Measurements from ENCODE around the gene CPB1. TPM values are rescaled to one million over a fixed set of nuclear protein-coding genes. Genes with fewer than 3 reads are reported as not detected.
A peak's percentile ranks its signal among the peaks of the same experiment; 100 is the strongest.

The CPB1 gene
- total RNA-seq, 1 experiment from 2014 or later, result not detected

- peaks cover 22% of the 10 kb centered on the region for H3K27me3 Mint-ChIP-seq (ENCODE audit: insufficient read depth, unreplicated experiment)
- intact Hi-C loops (cut with micrococcal nuclease), result no loop called here
- no peak overlapping the region for H3K4me3 Mint-ChIP-seq (ENCODE audit: unreplicated experiment)
- CTCF ChIA-PET, result interaction anchor here (0.6 kb wide), 1 partner anchor 36 kb away, joined by 3 read pairs; no protein-coding TSS in a partner anchor
- no peaks in the 10 kb centered on the region for H3K36me3 Mint-ChIP-seq (ENCODE audit: insufficient read depth, unreplicated experiment)
- DNase-seq (ENCODE audit: unreplicated experiment), result no peak
- H3K9me3 Mint-ChIP-seq (ENCODE audit: unreplicated experiment), result no peaks in the 10 kb centered on the region
- H3K4me1 Mint-ChIP-seq (ENCODE audit: insufficient read depth, unreplicated experiment), result no peaks in the 10 kb centered on the region
- no peak overlapping the region for H3K27ac Mint-ChIP-seq (ENCODE audit: low read depth, unreplicated experiment)
- no peak for TF ChIP-seq CTCF (IDR thresholded peaks at IDR 0.05; ENCODE audit: unreplicated experiment)
- POLR2A ChIA-PET, result no interaction called here
- BruUV-seq (replicated peaks), result no TSS peak
Observed at GRCh38 chr3:148845756-148846395, 18.3 kb downstream of the CPB1 start.

- POLR2A ChIA-PET, result no interaction called here
- H3K27ac Mint-ChIP-seq (ENCODE audit: low read depth, unreplicated experiment), result no peak overlapping the region
- no TSS peak for BruUV-seq (replicated peaks)
Observed at GRCh38 chr3:148847351-148847750, 19.7 kb downstream of the CPB1 start.

GRCh38 chr3:148848410-148848809 lies 20.8 kb downstream of the CPB1 start:
- Mint-ChIP-seq H3K9me3 (ENCODE audit: unreplicated experiment) (no peaks in the 10 kb centered on the region), H3K4me3 (ENCODE audit: unreplicated experiment) (no peak overlapping the region), H3K27me3 (ENCODE audit: insufficient read depth, unreplicated experiment) (peaks cover 26% of the 10 kb centered on the region), H3K36me3 (ENCODE audit: insufficient read depth, unreplicated experiment) (no peaks in the 10 kb centered on the region), H3K4me1 (ENCODE audit: insufficient read depth, unreplicated experiment) (no peaks in the 10 kb centered on the region), H3K27ac (ENCODE audit: low read depth, unreplicated experiment) (no peak overlapping the region)
- POLR2A ChIA-PET, result interaction anchor here (0.6 kb wide), 1 partner anchor 1814 kb away, joined by 3 read pairs; no protein-coding TSS in a partner anchor
- no peak for DNase-seq (ENCODE audit: unreplicated experiment)
- TF ChIP-seq CTCF (IDR thresholded peaks at IDR 0.05; ENCODE audit: unreplicated experiment), result no peak
- no TSS peak for BruUV-seq (replicated peaks)
- CTCF ChIA-PET, result interaction anchor here (1.1 kb wide), 2 partner anchors 12 to 75 kb away, joined by 4 read pairs; no protein-coding TSS in a partner anchor
- intact Hi-C loops (cut with micrococcal nuclease), result no loop called here

More at GRCh38 chr3:148847351-148847750, 19.7 kb downstream of the CPB1 start:
- intact Hi-C loops (cut with micrococcal nuclease), result no loop called here
- Mint-ChIP-seq H3K27me3 (ENCODE audit: insufficient read depth, unreplicated experiment) (peaks cover 22% of the 10 kb centered on the region), H3K36me3 (ENCODE audit: insufficient read depth, unreplicated experiment) (no peaks in the 10 kb centered on the region), H3K9me3 (ENCODE audit: unreplicated experiment) (no peaks in the 10 kb centered on the region), H3K4me3 (ENCODE audit: unreplicated experiment) (no peak overlapping the region), H3K4me1 (ENCODE audit: insufficient read depth, unreplicated experiment) (no peaks in the 10 kb centered on the region)
- CTCF ChIA-PET, result interaction anchor here (0.7 to 1.1 kb wide), 3 partner anchors 13 to 203 kb away, joined by 3 to 4 read pairs (median 3); no protein-coding TSS in a partner anchor
- peak; percentile 13 for DNase-seq (ENCODE audit: unreplicated experiment)
- no peak for TF ChIP-seq CTCF (IDR thresholded peaks at IDR 0.05; ENCODE audit: unreplicated experiment)

- no peaks in the 10 kb centered on the region for H3K9me3 Mint-ChIP-seq (ENCODE audit: unreplicated experiment)
- TF ChIP-seq CTCF (IDR thresholded peaks at IDR 0.05; ENCODE audit: unreplicated experiment), result no peak
- BruUV-seq (replicated peaks), result no TSS peak
- H3K27ac Mint-ChIP-seq (ENCODE audit: low read depth, unreplicated experiment), result no peak overlapping the region
- no peaks in the 10 kb centered on the region for H3K4me1 Mint-ChIP-seq (ENCODE audit: insufficient read depth, unreplicated experiment)
- CTCF ChIA-PET, result interaction anchor here (1.1 to 1.4 kb wide), 2 partner anchors 8 to 11 kb away, joined by 3 to 4 read pairs; no protein-coding TSS in a partner anchor
- H3K27me3 Mint-ChIP-seq (ENCODE audit: insufficient read depth, unreplicated experiment), result peaks cover 61% of the 10 kb centered on the region
- H3K4me3 Mint-ChIP-seq (ENCODE audit: unreplicated experiment), result no peak overlapping the region
- POLR2A ChIA-PET, result no interaction called here
- intact Hi-C loops (cut with micrococcal nuclease), result no loop called here
- no peak for DNase-seq (ENCODE audit: unreplicated experiment)
- H3K36me3 Mint-ChIP-seq (ENCODE audit: insufficient read depth, unreplicated experiment), result no peaks in the 10 kb centered on the region
Observed at GRCh38 chr3:148852271-148852992, 24.8 kb downstream of the CPB1 start.
